OCI-LY1 (cell line): Measurements from ENCODE around the gene HDLBP.

Experiments used
- H2AFZ ChIP-seq: fragments of 200-600 bp; sonication (generic), shearing (Covaris generic); 2 replicates; pipeline ENCODE4 v1.6.0; 2014; ENCODE audit warnings: antibody characterized with exemption, mild to moderate bottlenecking, low read length
- H3F3A ChIP-seq: fragments of 200-600 bp; sonication (generic), shearing (Covaris generic); 2 replicates; pipeline ENCODE4 v1.6.0; 2014; ENCODE audit warnings: mild to moderate bottlenecking, antibody characterized with exemption, low read length, moderate library complexity; ENCODE audit not compliant: insufficient read depth
- H3K27ac ChIP-seq: fragments of 200-600 bp; sonication (generic); 2 replicates; pipeline ENCODE4 v1.5.1; 2014; ENCODE audit warnings: low read length, mixed run types, mild to moderate bottlenecking, low read depth; ENCODE audit not compliant: poor library complexity, severe bottlenecking
- H3K27me3 ChIP-seq: fragments of 200-600 bp; sonication (generic); 2 replicates; pipeline ENCODE4 v1.6.0; 2014; ENCODE audit warnings: antibody characterized with exemption, mild to moderate bottlenecking, low read length, moderate library complexity; ENCODE audit not compliant: insufficient read depth
- H3K36me3 ChIP-seq: fragments of 200-600 bp; sonication (generic); 2 replicates; pipeline ENCODE4 v1.6.1; 2014; ENCODE audit warnings: mild to moderate bottlenecking, antibody characterized with exemption, low read length, moderate library complexity, mixed read lengths; ENCODE audit not compliant: insufficient read depth
- H3K4me1 ChIP-seq: fragments of 200-600 bp; sonication (generic); 2 replicates; pipeline ENCODE4 v1.5.1; 2014; ENCODE audit warnings: mild to moderate bottlenecking, low read length, moderate library complexity; ENCODE audit not compliant: insufficient read depth, severe bottlenecking
- H3K4me2 ChIP-seq: fragments of 200-600 bp; sonication (generic), shearing (Covaris generic); 2 replicates; pipeline ENCODE4 v1.6.1; 2014; ENCODE audit warnings: low read length
- H3K4me3 ChIP-seq: fragments of 200-600 bp; sonication (generic); 2 replicates; pipeline ENCODE4 v1.5.1; 2014; ENCODE audit warnings: low read length, low read depth, mild to moderate bottlenecking, mixed read lengths; ENCODE audit not compliant: poor library complexity, severe bottlenecking
- H3K79me2 ChIP-seq: fragments of 200-600 bp; shearing (Covaris generic); 2 replicates; pipeline ENCODE4 v1.6.1; 2016; ENCODE audit warnings: mixed run types, low read length, mixed read lengths; ENCODE audit not compliant: insufficient read depth
- H3K9ac ChIP-seq: fragments of 200-600 bp; sonication (generic), shearing (Covaris generic); 2 replicates; pipeline ENCODE4 v1.6.1; 2014; ENCODE audit warnings: mild to moderate bottlenecking, low read length, mixed read lengths
- H3K9me2 ChIP-seq: fragments of 200-600 bp; sonication (generic), shearing (Covaris generic); 2 replicates; pipeline ENCODE4 v1.6.1; 2014; ENCODE audit warnings: low read depth, mild to moderate bottlenecking, low read length, mixed read lengths
- H3K9me3 ChIP-seq: fragments of 200-600 bp; shearing (Covaris generic); 2 replicates; pipeline ENCODE4 v1.6.1; 2014; ENCODE audit warnings: low read length, mixed read lengths
- H4K20me1 ChIP-seq: fragments of 200-600 bp; sonication (generic), shearing (Covaris generic); 2 replicates; pipeline ENCODE4 v1.6.0; 2016; ENCODE audit warnings: mild to moderate bottlenecking, low read length; ENCODE audit not compliant: insufficient read depth
- CTCF ChIP-seq: fragments of 200-600 bp; sonication (generic), shearing (Covaris generic); IDR thresholded peaks from 2 replicates; pipeline ENCODE4 v1.5.1; 2017; ENCODE audit warnings: mild to moderate bottlenecking, antibody characterized with exemption, low read length, moderate library complexity, mixed read lengths
- EZH2 ChIP-seq: fragments of 200-600 bp; sonication (generic), shearing (Covaris generic); IDR thresholded peaks from 2 replicates; pipeline ENCODE4 v1.8.0; 2017; ENCODE audit warnings: borderline replicate concordance, mixed run types, mild to moderate bottlenecking, antibody characterized with exemption, low read length, moderate library complexity, mixed read lengths

The HDLBP gene

GRCh38 chr2:241211276-241211675 lies 104.2 kb downstream of the HDLBP start:
- Histone ChIP-seq H3K79me2 (no peaks in the 10 kb centered on the region), H3K4me3 (no peak overlapping the region), H3K36me3 (no peaks in the 10 kb centered on the region), H3F3A (no peaks in the 10 kb centered on the region), H3K9me3 (no peaks in the 10 kb centered on the region), H3K9me2 (no peaks in the 10 kb centered on the region), H3K27me3 (peaks cover 3% of the 10 kb centered on the region; the same call in 1 of the 2 replicates), H4K20me1 (no peaks in the 10 kb centered on the region), H3K4me1 (no peaks in the 10 kb centered on the region), H3K27ac (no peak overlapping the region), H2AFZ (no peak overlapping the region), H3K9ac (no peak overlapping the region), H3K4me2 (no peak overlapping the region)
- TF ChIP-seq EZH2 (no peak), CTCF (no peak)

DNA sequence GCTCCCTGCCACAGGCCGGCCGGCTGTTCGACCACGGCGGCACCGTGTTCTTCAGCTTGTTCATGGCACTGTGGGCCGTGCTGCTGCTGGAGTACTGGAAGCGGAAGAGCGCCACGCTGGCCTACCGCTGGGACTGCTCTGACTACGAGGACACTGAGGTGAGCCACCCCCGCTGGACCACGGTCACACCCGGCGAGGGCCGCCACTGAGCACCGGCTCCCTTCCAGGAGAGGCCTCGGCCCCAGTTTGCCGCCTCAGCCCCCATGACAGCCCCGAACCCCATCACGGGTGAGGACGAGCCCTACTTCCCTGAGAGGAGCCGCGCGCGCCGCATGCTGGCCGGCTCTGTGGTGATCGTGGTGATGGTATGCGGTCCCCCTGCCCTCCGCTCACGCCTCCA lies 106.2 kb downstream of the HDLBP start:
- Histone ChIP-seq H3K4me1 (no peaks in the 10 kb centered on the region), H3K27me3 (peaks cover 3% of the 10 kb centered on the region; the same call in 1 of the 2 replicates), H3K27ac (no peak overlapping the region), H3K9me2 (no peaks in the 10 kb centered on the region), H3K9me3 (no peaks in the 10 kb centered on the region), H3K36me3 (no peaks in the 10 kb centered on the region), H3F3A (no peaks in the 10 kb centered on the region), H2AFZ (no peak overlapping the region), H3K9ac (no peak overlapping the region), H3K79me2 (no peaks in the 10 kb centered on the region), H3K4me3 (no peak overlapping the region), H4K20me1 (no peaks in the 10 kb centered on the region), H3K4me2 (no peak overlapping the region)
- TF ChIP-seq EZH2 (no peak), CTCF (no peak)

- H3K9me3 ChIP-seq, result no peaks in the 10 kb centered on the region
- H4K20me1 ChIP-seq, result no peaks in the 10 kb centered on the region
- H3F3A ChIP-seq, result no peaks in the 10 kb centered on the region
- H2AFZ ChIP-seq, result no peak overlapping the region
- H3K36me3 ChIP-seq, result no peaks in the 10 kb centered on the region
- H3K9ac ChIP-seq, result no peak overlapping the region
- TF ChIP-seq CTCF (no peak), EZH2 (no peak)
- H3K79me2 ChIP-seq, result no peaks in the 10 kb centered on the region
- no peaks in the 10 kb centered on the region for H3K27me3 ChIP-seq
- no peaks in the 10 kb centered on the region for H3K9me2 ChIP-seq
- H3K4me2 ChIP-seq, result no peak overlapping the region
- no peak overlapping the region for H3K4me3 ChIP-seq
- H3K27ac ChIP-seq, result no peak overlapping the region
- H3K4me1 ChIP-seq, result no peaks in the 10 kb centered on the region
Measured at GRCh38 chr2:241208058-241208457, 107.4 kb downstream of the HDLBP start.
